Glomerular endothelial cell (primary cell): ENCODE data around the gene RPUSD1. TPM values are rescaled to one million over a fixed set of nuclear protein-coding genes. Genes with fewer than 3 reads are reported as not detected.

ENCODE experiments used
- DNase-seq: peaks from one replicate; pipeline ENCODE4 v3.0.0-alpha.2; 2011; ENCODE audit warnings: low read depth, low spot score; ENCODE audit errors: extremely low read depth
- total RNA-seq: library from RNA; depleted of rRNA; stranded (reverse); fragments of >200 nt; gene quantifications from 2 replicates; pipeline ENCODE4 v1.2.3, GENCODE V29; 2015

RPUSD1 gene
- total RNA-seq, 1 donor from 2014 or later = 42.1 TPM

DNA sequence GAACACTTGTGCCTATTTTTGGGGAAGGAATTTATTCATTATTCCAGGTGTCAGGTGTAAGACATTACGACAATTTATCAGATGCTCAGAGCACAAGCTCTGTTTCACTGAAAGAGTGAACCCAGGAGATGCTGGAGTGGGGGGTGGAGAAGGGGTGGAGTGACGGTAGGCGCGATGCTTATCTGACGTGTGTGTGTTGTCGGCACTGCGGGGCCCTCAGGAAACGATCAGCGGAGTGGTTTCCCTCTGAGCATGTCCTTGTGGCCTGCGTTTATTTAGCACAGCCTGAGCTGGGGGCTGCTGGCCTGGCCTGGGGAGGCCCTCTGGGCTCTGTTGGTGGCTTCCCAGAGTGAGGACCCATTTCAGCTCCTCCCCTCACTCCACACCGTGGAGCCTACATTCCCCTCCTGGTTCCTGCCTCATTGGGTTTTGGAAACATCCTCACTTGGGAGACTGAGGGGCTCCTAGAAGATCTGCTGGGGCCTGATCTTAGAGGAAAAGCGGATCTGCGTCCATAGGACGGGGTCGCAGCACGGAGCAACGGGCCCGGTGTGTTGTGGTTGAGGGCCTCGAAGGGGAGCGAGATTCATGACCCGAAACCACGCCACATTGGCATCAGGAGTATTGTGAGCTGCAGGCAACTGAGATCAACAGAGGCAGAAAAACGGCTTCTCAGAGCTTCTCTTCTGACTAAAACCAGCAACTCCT, 31.3 kb upstream of the RPUSD1 start:
- no peak for DNase-seq

DNA sequence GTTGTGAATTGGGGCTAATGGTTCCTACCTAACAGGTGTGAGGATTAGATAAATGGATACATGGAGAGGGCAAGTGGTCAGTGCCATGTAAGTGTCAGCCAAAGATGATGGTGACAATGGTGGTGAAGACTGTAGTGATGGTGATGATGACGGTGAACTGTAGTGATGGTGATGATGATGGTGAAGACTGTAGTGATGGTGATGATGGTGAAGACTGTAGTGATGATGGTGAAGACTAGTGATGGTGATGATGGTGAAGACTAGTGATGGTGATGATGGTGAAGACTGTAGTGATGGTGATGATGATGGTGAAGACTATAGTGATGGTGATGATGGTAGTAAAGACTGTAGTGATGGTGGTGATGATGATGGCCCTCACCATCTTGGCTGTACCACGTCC, 30.4 kb upstream of the RPUSD1 start:
- no peak for DNase-seq

GRCh38 chr16:818132-818531, 30.0 kb upstream of the RPUSD1 start:
- no peak for DNase-seq

DNA sequence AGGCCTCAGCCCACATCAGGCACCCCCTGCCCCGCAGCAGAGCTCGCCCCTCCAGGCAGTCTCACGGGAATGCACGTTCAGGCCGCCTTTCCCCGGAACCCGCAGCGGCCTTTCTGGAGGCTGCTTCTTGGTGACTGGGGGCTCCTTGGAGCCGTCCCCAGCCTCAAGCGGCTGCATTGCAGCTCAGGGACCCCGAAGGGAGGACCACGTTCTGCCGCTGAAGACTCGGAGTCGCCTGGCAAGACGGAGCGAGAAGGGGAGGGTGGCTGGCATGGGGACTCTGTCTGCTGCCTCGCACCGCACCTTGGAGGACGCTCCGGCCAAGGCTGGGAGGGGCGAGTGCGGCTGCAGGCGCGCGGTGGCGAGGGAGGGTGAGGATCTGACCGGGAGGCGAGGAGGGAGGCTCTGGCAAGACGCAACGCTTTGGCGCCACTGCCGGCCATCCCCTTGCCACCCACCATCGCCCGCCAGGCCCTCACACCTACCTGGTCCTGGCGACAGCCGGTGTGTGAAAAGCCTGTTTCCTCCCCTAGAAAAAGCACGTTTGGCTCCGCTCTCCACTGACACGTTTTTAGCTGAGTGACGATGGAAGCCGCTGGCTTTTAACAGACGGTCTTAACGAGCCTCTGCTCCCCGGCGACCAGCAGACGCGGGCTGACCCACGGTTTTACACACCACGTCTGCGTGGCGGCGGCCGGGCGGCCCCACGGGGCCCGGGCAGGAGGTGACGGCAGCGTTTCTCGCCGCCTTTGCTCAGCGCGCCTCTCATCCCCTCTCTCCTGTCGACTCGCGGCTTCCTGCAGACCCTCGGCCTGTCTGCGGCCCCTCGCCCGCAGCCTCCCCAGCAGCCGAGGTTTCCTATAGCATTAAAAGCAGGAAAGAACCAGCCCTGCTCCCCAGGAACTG, 29.1 kb upstream of the RPUSD1 start:
- DNase-seq = no peak

GRCh38 chr16:815861-816260, 27.7 kb upstream of the RPUSD1 start:
- no peak for DNase-seq

DNA sequence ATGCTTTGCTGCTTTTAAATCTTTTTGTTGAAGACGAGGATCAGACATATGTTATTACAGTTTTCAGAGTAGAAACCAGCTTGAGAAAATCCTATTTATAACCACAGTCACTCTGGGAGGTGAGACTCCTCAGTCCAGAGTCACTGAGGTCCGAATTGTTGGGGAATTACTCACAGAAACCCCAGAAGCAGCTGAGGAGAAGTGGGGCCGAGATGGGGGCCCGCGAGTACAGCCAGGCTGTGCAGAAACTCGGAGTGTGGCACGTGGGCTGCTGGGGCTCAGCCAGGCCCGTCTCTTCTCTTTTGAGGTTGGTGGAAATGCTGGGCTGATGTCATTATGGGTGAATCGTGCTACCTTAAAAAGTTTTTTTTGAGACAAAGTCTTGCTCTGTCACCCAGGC, 26.8 kb upstream of the RPUSD1 start:
- no peak for DNase-seq

DNA sequence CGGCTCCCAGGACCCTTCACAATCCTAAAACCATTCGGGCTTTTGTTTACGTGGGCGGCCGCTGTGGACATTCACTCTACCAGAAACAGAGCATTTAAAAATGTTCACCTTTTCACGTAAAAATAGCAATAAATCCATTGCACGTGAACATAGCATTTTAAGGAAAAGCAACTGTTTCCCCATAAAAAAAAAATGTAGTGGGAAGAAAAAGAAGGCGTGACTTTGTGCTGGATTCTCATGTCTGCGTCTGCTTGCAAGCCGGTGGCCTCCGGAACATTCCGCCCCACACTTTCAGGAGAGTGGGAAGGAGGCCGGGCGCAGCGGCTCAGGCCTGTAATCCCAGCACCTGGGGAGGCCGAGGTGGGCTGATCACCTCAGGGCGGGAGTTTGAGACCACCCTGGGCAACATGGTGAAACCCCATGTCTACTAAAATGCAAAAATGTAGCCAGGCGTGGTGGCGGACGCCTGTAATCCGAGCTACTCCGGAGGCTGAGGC, 25.8 kb upstream of the RPUSD1 start:
- DNase-seq = no peak

- no peak for DNase-seq
Observed at GRCh38 chr16:813204-813915, 25.2 kb upstream of the RPUSD1 start.

GRCh38 chr16:808085-808386, 19.9 kb upstream of the RPUSD1 start:
- DNase-seq = no peak

DNA sequence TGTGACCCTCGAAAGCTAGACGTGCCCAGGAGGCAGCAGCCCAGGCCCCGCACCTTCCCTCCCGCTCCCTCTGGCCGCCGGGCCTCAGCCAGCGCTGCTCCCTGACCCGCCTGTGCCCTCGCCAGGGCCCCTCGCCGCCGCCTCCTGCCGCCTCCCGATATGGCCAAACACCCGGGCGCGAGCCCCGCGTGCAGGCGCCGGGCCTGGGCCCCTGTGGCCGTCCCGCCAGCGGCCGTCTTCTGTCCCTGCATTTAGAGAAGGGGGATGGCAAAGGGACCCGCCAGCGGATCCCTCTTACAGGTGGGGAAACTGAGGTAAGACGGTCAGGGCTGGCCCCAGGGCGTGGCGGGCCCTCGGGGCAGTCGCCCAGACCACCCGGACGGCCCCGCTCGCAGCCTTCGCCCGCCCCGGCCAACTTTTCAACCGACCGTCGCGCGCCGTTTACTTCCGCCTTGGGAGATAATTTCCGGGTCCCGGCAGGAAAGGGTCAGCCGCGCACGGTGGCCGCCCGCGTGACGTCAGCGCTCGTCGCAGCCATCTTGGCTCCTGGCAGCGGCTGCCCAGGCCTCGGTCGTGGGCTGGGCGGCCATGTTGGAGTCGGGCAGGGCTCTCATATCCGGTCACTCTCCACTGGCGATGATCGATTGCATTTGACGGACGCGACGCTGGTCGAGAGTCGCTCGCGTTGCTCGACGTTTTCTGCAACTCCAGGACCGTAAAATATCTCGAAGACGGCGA, 19.3 kb upstream of the RPUSD1 start:
- peak; percentile 18 for DNase-seq

DNA sequence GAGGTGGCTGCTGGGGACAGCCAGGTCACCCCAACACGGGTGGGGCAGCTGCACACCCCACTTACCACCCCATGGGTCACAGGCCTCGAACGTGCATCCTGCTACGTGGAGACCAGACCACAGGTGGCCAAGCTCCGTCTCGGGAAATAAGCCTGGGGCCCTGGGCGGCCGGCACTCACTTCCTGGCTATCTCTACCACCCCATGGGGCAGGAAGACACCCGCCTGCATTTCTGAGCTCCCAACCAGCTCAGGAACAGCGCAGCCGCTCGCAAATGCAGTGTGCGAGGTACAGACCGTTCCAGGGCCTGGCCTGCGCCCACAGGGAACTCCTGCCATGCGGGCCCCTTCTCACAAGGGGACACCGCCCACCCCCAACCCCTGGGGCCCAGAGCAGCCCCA, 17.3 kb upstream of the RPUSD1 start:
- DNase-seq = no peak

DNA sequence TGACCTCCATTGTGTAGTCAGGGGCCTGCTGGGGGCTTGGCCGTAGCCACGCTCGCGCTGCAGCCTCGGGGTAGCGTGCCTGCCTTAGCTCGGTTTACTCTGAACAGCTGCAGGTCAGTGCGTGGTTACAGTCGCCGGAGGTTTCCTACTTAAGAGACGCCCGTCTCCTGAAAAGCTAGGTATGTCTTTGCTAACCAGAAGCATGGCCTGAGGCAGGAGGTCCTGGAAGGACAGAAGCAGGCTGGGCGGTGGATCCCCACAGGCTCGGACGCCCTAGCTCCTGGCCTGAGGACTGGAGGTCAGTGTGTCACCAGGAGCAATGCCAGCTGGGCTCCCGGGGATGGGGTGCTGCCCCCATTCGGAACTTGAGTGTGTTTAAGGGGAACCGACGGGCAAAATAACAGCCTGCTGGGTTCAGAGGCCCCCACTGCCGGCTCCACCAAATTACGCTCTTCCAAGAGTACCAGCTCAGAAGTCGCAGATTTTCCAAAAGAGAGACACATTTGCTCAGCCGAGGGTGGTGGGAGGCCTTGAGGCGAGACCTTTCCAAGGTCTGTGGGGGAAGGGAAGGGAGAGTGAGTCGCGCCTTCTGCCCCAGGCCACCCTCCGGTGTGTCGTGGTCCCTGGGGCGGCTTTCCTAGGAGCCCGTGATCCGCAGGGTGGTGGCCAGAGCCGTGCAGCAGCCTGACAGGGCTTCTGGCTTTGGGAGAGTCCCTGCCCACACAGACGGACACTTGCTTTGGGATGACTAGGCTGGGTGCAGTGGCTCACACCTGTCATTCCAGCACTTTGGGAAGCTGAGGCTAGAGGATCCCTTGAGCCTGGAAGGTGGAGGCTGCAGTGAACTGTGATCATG, 16.2 kb upstream of the RPUSD1 start:
- no peak for DNase-seq

- DNase-seq = no peak
Observed at GRCh38 chr16:803754-804080, 15.5 kb upstream of the RPUSD1 start.

DNA sequence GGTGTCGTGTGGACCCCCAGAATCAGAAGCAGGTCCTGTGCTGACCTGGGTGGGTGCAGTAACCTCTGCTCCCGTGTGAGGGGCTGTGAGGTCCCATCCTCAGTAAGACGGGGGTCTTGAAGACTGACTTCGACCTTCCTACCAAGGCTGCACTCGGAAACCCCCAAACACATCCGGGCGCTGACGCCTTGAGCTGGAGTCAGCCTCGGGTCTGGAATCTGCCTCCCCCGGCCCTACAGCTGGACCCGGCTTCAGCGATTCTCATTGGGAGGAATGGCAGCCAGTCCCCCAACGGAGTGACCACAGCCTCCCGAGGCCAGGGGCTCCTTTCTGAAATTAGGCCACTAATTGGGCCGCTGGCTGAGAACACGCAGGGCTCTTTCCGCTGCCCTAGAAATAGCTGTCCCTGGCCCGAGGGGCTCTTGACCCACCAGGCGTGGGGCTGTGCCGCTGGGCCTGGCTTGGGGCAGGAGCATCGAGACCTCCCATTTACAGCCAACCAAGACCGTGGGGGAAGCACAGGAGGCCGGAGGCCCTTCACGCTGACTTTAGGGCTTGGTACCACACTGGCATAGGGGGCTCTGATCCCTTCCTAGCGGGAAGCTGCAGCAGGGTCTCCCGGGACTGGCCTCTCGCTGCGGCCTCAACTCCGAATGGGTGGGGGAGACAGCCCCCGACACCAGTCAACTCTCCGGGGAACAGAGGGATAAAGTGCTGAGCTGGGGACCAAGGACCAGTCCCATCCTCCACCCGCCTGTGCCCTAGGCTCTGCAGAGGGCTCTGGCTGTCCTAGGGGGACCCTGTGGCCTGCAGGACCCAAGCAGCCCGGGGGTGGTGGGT, 15.0 kb upstream of the RPUSD1 start:
- DNase-seq = no peak

DNA sequence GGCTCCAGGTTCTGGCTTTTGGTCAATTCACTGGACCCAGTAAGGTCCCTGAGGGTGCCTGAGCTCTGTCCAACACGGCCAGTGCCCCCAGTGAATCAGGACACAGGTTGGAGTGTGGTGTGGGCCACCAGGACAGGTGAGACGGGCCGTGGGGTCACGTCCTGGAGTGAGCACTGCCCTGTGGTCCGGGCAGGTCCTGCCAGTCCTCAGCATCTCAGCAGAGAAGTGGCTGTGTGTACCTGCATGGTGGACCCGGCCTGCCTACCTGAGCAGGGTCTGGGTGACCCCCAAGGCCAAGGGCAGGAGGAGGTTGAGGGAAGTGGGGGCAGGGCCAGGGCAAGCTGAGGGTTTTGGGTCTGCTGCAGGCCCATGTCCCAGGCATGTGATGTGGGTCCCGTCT, 14.3 kb upstream of the RPUSD1 start:
- DNase-seq = no peak

- DNase-seq = no peak
Observed at GRCh38 chr16:801584-802363, 13.6 kb upstream of the RPUSD1 start.

- no peak for DNase-seq
Observed at GRCh38 chr16:800834-801511, 12.8 kb upstream of the RPUSD1 start.
